ENCODE results near the gene PRKCB.
"Not testable (repeated sequence)": the region's sequence is repeated elsewhere in the genome, so short reads cannot be mapped to it uniquely, and the experiment has no call there.

Gene PRKCB

DNA sequence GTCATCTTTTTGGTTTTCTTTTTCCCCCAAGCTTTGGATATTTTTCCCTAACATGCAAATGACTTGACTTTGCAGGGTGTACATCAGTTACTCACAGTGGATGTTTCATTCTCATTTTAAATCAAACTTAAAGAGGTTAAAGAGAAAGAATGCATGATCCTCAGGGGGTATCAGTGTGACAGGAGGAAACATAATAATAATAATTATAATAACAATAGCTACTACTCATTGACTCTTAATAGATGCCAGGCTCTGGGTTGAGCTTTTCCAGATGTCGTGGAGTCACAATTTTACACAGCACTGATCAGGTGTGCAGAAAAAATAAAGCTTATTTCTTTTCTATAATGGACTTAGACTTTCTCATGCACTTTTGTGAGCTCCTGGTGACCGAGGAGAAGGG lies 263.1 kb downstream of the PRKCB start:
- no peak overlapping the region for H3K4me3 ChIP-seq (ENCODE audit: low read length)
- TF ChIP-seq ZNF274 (IDR thresholded peaks at IDR 0.05; ENCODE audit: low read depth, low read length), result no peak

DNA sequence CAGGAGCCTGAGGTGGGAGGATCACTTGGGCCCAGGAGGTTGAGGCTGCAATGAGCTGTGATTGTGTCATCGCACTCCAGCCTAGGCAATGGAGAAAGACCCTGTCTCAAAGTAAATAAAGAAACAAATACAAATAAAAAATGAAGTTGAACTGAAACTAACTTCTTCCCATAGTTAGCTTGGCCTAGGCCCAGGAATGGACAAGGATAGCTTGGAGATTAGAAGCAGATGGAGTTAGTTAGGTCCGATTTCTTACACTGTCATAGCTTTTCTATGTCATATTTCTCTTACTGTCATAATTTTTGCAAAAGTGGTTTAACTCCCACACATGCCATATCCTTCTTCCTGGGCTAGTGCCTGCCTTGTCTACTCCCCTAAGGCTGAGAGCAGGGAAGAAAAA lies 265.6 kb downstream of the PRKCB start:
- no peak overlapping the region for H3K4me3 ChIP-seq (ENCODE audit: low read length)
- TF ChIP-seq ZNF274 (IDR thresholded peaks at IDR 0.05; ENCODE audit: low read depth, low read length), result no peak

DNA sequence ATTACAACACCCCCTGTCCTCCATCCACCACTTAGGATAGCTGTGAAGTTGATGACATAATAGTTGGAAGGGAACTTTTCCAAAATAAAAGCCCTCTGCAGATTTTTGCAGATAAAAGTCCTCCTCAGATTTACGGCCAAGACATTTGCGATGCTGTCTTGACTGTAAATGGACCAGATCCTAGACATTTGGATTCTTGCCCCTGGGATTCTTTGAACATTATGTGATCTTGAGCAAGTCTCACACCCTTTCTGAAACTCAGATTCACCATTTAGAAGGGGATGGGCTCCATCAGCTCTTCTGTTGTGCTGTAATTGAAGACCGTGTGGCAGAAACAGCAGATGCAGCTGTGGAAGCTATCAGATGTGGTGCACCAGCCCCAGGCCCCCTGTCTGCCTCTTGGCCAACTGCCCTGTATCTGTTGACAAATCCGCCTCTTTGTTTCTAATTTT lies 266.5 kb downstream of the PRKCB start:
- no peak for TF ChIP-seq ZNF274 (IDR thresholded peaks at IDR 0.05; ENCODE audit: low read depth, low read length)
- no peak overlapping the region for H3K4me3 ChIP-seq (ENCODE audit: low read length)

DNA sequence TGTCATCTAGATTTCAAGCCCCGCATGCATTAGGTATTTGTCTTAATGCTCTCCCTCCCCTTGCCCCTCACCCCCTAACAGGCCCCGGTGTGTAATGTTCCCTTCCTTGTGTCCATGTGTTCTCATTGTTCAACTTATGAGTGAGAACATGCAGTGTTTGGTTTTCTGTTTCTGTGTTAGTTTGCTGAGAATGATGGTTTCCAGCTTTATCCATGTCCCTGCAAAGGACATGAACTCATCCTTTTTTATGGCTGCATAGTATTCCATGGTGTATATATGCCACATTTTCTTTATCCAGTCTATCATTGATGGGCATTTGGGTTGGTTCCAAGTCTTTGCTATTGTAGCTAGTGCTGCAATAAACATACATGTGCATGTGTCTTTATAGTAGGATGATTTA lies 269.7 kb downstream of the PRKCB start:
- not testable (repeated sequence) for H3K4me3 ChIP-seq (ENCODE audit: low read length)

DNA sequence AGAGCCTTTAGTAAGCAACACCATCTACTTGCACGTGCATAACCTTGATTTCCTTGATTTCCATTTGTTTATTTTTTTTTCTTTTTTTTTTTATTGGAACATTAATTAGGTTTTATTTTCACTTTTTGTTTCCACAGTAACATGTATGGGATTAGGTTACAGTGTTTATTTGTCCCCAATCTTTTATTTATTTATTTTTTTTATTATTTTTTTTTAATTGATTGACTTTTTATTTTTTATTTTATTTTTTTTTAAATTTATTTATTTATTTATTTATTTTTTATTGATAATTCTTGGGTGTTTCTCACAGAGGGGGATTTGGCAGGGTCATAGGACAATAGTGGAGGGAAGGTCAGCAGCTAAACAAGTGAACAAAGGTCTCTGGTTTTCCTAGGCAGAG lies 272.3 kb downstream of the PRKCB start:
- H3K4me3 ChIP-seq (ENCODE audit: low read length), result not testable (repeated sequence)

DNA sequence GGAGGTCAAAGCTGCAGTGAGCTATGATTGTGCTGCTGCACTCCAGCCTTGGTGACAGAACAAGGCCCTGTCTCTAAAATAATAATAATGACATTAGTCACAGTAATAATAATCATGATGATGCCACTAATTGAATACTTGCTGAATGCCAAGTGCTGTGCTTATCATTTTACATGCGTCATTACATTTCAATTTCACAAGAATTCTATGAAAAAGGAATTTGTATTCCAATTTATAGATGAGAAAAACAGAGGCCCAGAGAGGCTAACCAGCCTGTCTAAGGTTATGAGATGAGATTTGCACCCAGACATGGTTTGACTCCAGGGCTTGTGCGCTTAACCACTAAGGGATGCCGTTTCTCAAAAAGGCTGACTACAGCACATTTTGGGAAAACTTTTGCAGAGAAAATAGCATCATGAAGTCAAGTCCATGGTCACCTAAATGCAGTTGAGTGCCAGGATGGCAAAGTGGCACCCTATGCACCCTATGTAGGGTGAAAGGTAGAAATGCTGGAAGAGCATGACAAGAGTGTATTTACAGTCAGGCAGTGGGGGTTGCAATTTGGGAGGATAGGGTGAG lies 276.0 kb downstream of the PRKCB start:
- TF ChIP-seq ZNF274 (IDR thresholded peaks at IDR 0.05; ENCODE audit: low read depth, low read length), result no peak
- H3K4me3 ChIP-seq (ENCODE audit: low read length), result no peak overlapping the region

DNA sequence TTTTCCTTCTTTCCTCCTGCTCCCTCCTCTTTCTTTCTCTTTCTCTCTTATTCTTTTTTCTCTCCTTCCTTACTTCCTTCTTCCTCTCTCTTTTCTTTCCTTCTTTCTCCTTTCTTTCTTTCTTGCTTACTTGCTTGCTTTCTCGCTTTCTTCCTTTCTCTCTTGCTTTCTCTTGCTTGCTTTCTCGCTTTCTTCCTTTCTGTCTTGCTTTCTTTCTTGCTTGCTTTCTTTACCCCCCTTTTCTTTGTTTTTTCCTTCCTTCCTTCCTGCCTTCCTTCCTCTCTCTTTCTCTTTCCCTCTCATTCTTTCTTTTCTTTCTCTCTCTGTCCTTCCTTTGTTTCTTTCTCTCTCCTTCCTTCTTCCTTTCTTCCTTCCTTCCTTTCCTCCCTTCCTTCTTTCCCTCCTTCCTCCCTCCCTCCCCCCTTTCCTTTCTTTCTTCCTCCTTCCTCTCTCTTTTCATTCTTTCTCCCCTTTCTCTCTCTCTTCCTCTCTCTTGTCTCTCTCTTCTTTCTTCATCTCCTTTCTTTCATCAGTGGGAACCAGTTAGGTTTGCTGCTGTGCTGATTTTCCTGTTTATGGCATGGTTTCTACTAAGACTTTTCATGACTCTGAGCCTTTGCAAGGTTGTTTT lies 277.4 kb downstream of the PRKCB start:
- no peak overlapping the region for H3K4me3 ChIP-seq (ENCODE audit: low read length)

DNA sequence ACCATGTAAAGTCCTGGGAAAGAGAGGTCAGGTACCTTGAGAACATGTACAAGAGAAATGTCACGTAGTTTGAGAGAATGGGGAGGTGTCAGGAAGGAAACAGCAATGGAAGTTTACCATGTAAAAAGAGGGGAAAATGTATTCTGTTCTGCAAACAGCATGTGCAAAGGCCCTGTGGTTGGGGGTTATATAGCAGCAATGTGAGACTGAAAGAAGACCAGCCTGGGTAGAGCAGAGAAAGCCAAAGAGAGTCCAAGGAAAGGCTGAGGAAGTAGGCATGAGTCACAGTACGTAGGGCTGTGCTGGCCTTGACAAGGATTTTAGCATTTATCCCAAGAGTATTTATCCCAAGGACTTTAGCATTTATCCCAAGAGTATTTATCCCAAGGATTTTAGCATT lies 279.1 kb downstream of the PRKCB start:
- H3K4me3 ChIP-seq (ENCODE audit: low read length), result no peak overlapping the region
- no peak for TF ChIP-seq ZNF274 (IDR thresholded peaks at IDR 0.05; ENCODE audit: low read depth, low read length)

More for the DNA sequence above, 277.4 kb downstream of the PRKCB start:
- no peak for TF ChIP-seq ZNF274 (IDR thresholded peaks at IDR 0.05; ENCODE audit: low read depth, low read length)

DNA sequence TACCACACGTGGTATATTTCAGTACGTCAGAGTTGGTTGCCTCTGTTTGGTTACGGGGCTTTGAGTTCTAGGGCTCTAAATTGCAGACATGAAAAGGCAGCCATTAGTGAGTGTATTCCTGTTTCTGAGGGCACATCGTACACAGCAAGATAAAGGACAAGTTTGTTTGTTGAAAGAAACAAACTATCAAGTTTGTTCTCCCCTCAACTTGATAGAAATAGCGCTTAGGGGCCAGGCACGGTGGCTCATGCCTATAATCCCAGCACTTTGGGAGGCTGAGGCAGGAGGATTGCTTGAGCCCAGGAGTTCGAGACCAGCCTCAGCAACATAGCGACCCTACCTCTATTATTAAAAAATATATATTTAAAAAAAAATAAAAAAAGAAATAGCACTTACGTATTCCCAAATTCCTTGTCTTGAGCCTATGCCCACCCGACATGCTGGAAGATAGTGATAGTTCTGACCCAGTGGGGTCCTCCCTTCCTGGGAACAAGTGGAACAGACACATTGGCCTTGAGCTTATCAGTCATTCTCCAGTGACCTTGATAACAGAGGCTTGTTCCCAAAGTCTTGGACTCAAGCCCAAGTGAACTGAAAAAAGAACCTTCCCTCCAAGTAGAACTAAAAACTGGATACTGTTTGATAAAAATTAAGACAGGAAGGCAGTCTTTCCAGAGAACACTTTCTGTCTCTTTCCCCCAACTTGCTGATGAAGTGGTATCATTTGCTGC lies 280.4 kb downstream of the PRKCB start:
- H3K4me3 ChIP-seq (ENCODE audit: low read length), result no peak overlapping the region
- TF ChIP-seq ZNF274 (IDR thresholded peaks at IDR 0.05; ENCODE audit: low read depth, low read length), result no peak

DNA sequence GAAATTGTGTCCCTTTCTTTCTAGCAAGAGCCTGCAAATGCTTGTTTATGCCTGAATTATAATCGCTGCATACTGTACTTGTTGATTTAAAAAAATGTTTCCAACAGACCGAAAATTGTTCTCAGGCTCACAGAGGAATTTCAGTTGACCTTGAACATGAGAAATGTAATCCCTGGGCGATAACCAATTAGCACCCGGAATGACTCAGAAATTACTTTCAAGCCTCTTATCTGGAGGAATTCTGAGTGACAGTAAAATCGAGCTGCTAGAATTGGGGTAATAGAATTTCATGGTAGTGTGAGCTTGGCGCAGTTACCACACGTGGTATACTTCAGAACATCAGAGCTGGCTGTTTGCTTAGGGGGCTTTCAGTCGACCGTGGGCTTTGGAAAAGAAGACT lies 281.2 kb downstream of the PRKCB start:
- no peak for TF ChIP-seq ZNF274 (IDR thresholded peaks at IDR 0.05; ENCODE audit: low read depth, low read length)
- no peak overlapping the region for H3K4me3 ChIP-seq (ENCODE audit: low read length)

DNA sequence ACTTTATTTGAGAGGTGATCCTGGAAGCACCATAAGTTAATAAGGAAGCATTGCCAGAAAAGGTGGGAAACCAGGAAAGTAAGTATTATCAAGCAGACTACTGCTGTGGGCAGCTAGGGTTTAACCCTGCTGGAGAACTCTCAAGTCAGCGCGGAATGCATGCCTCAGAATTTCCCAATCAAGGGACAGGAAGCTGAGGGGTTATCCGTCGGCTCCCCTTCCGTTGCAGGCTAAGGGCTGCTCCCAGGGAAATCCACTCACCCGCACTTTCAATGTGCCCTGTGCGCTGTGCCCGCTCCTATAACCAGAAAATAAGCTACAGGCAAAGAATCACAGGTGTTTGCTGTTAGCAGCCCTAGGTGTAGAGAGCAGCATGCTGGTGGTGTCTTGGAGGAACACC lies 281.9 kb downstream of the PRKCB start:
- no peak overlapping the region for H3K4me3 ChIP-seq (ENCODE audit: low read length)
- no peak for TF ChIP-seq ZNF274 (IDR thresholded peaks at IDR 0.05; ENCODE audit: low read depth, low read length)

DNA sequence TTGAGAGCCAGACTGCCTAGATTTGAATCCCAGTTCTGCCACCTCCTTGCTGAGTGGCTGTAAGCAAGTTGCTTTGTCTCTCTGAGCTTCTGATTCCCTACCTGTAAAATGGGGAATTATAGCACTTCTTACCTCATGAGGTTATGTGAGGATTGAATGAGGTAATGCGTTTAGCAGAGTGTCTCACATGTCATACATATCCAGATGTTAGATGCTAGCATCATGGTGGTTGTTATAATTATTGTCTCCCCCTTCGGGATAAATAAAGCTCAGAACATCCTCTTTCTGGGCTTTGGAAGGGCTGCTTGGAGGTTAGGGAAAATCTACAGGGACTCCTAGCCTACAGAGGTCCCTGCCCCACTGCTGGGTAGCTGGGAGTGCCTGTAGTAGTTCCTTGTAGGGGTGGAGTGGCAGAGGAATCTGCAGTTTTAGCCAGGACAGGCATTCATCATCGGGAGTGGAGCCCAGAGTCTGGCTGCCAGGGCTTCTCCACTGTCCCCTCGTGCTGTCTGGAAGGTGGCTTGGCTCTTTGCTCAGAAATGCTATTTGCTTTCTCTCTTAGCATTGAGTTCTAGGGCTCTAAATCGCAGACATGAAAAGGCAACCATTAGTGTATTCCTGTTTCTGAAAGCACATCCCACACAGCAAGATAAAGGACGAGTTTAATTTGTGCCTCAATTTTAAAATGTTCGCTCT lies 282.5 kb downstream of the PRKCB start:
- H3K4me3 ChIP-seq (ENCODE audit: low read length), result no peak overlapping the region
- TF ChIP-seq ZNF274 (IDR thresholded peaks at IDR 0.05; ENCODE audit: low read depth, low read length), result no peak

DNA sequence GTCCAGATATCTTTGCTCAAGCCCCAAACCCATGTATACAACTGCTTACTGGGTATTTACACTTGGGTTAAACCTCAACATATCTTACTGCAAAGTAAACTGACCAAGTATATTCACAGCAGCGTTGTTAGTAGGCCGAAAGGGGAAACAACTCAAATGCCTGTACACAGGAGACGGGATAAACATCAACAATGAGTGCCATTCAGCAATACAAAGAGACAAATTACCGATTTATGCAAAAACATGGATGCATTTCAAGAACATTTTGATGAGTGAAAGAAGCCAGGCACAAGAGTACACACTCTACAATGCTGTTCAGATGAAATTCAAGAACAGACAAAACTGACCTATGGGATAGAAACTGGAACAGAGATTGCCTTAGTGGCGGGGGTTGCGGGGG lies 284.0 kb downstream of the PRKCB start:
- H3K4me3 ChIP-seq (ENCODE audit: low read length), result no peak overlapping the region
- TF ChIP-seq ZNF274 (IDR thresholded peaks at IDR 0.05; ENCODE audit: low read depth, low read length), result no peak

DNA sequence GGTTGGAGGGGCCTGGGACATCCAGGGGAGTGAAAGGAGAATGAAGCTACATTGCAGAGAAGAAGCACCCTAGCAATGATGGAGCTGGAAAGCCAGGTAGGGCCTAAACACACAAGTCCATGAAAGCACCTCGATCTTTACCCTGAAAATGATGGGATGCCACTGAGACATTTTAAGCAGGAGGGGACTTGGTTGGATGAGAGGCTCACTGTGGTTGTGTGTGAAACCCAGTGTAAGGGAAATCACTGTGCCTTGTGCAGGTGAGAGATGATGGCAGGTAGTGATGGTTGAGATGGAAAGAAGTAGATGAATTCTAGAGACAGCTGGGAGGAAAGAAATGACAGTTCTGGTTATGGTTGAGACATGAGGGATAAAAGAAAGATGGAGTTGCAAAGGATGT lies 287.5 kb downstream of the PRKCB start:
- TF ChIP-seq ZNF274 (IDR thresholded peaks at IDR 0.05; ENCODE audit: low read depth, low read length), result no peak
- H3K4me3 ChIP-seq (ENCODE audit: low read length), result no peak overlapping the region

DNA sequence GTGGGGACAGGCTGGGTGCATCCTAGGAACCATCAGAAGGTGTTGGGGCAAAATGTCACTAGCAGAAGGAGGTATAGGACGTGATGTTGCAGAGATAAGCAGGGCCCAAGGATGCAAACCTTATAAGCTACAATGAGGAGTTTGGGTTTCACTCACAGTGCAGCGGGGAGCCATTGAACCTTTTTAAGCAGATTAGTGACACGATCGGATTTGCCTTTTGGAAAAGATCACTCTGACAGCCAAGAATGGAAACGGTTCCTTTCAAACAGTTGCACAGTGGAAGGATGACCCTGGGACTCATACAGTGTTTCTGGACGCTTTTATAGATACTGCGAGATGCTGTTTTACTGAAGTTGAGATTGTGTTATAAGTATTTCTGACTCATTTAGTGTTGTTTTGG lies 288.5 kb downstream of the PRKCB start:
- no peak for TF ChIP-seq ZNF274 (IDR thresholded peaks at IDR 0.05; ENCODE audit: low read depth, low read length)
- no peak overlapping the region for H3K4me3 ChIP-seq (ENCODE audit: low read length)

Measured in GM08714 (cell line).